ENCODE data around the gene ZXDA.

Gene ZXDA

GRCh38 chrX:57899064-57899463, 11.2 kb downstream of the ZXDA start:
- Histone ChIP-seq H3K4me1 (ENCODE audit: insufficient read depth, low read length, poor library complexity, severe bottlenecking) (no peaks in the 10 kb centered on the region), H3K27me3 (ENCODE audit: insufficient read depth, low read length, poor library complexity, severe bottlenecking) (no peaks in the 10 kb centered on the region), H3F3A (ENCODE audit: low read depth) (no peaks in the 10 kb centered on the region), H3K9ac (ENCODE audit: low read depth, low read length, poor library complexity, severe bottlenecking) (no peak overlapping the region), H3K79me2 (ENCODE audit: insufficient read depth, low read length) (no peaks in the 10 kb centered on the region), H3K9me3 (ENCODE audit: insufficient read depth, low read depth, low read length) (no peaks in the 10 kb centered on the region), H4K20me1 (ENCODE audit: insufficient read depth, low read length, poor library complexity, severe bottlenecking) (no peaks in the 10 kb centered on the region), H3K4me3 (ENCODE audit: low read length, poor library complexity, severe bottlenecking) (no peak overlapping the region), H2AFZ (ENCODE audit: low read length) (no peak overlapping the region), H3K36me3 (ENCODE audit: insufficient read depth, low read length) (no peaks in the 10 kb centered on the region), H3K9me2 (replicated peaks; ENCODE audit: low read depth, low read length) (no peaks in the 10 kb centered on the region), H3K4me2 (ENCODE audit: low read depth, low read length, poor library complexity, severe bottlenecking) (no peak overlapping the region)
- no peak for TF ChIP-seq CTCF (conservative IDR thresholded peaks at IDR 0.05; ENCODE audit: low read length)
- TF ChIP-seq EZH2phosphoT487 (IDR thresholded peaks at IDR 0.05; ENCODE audit: borderline replicate concordance) = no peak

- H3K4me2 ChIP-seq (ENCODE audit: low read depth, low read length, poor library complexity, severe bottlenecking) = no peak overlapping the region
- H3K9me2 ChIP-seq (replicated peaks; ENCODE audit: low read depth, low read length) = no peaks in the 10 kb centered on the region
- no peak overlapping the region for H2AFZ ChIP-seq (ENCODE audit: low read length)
- no peaks in the 10 kb centered on the region for H3K36me3 ChIP-seq (ENCODE audit: insufficient read depth, low read length)
- no peaks in the 10 kb centered on the region for H3K4me1 ChIP-seq (ENCODE audit: insufficient read depth, low read length, poor library complexity, severe bottlenecking)
- no peaks in the 10 kb centered on the region for H4K20me1 ChIP-seq (ENCODE audit: insufficient read depth, low read length, poor library complexity, severe bottlenecking)
- H3K79me2 ChIP-seq (ENCODE audit: insufficient read depth, low read length) = no peaks in the 10 kb centered on the region
- TF ChIP-seq CTCF (conservative IDR thresholded peaks at IDR 0.05; ENCODE audit: low read length) (no peak), EZH2phosphoT487 (IDR thresholded peaks at IDR 0.05; ENCODE audit: borderline replicate concordance) (no peak)
- H3F3A ChIP-seq (ENCODE audit: low read depth) = no peaks in the 10 kb centered on the region
- no peaks in the 10 kb centered on the region for H3K27me3 ChIP-seq (ENCODE audit: insufficient read depth, low read length, poor library complexity, severe bottlenecking)
- H3K4me3 ChIP-seq (ENCODE audit: low read length, poor library complexity, severe bottlenecking) = no peak overlapping the region
- H3K9ac ChIP-seq (ENCODE audit: low read depth, low read length, poor library complexity, severe bottlenecking) = no peak overlapping the region
- no peaks in the 10 kb centered on the region for H3K9me3 ChIP-seq (ENCODE audit: insufficient read depth, low read depth, low read length)
Observed at GRCh38 chrX:57871463-57871862, 38.8 kb downstream of the ZXDA start.

Measured in Loucy (cell line).